Glutamatergic neuron (in vitro differentiated cells): ENCODE measurements around the gene DPH7. TPM values are rescaled to one million over a fixed set of nuclear protein-coding genes. Genes with fewer than 3 reads are reported as not detected.
"Not testable (repeated sequence)": the region's sequence is repeated elsewhere in the genome, so short reads cannot be mapped to it uniquely, and the experiment has no call there.

Experiments used
- DNase-seq: peaks from one replicate; pipeline ENCODE4 v3.0.0; 2022
- H3K27ac Mint-ChIP-seq: one replicate; pipeline ENCODE4 v1.8.0; 2020; ENCODE audit warnings: mild to moderate bottlenecking, mixed read lengths, inconsistent platforms; ENCODE audit not compliant: unreplicated experiment
- H3K27me3 Mint-ChIP-seq: one replicate; pipeline ENCODE4 v1.8.0; 2020; ENCODE audit warnings: mild to moderate bottlenecking, moderate library complexity, mixed read lengths, inconsistent platforms; ENCODE audit not compliant: unreplicated experiment
- H3K36me3 Mint-ChIP-seq: one replicate; pipeline ENCODE4 v1.8.0; 2020; ENCODE audit warnings: mild to moderate bottlenecking, mixed read lengths, inconsistent platforms; ENCODE audit not compliant: unreplicated experiment
- H3K4me1 Mint-ChIP-seq: one replicate; pipeline ENCODE4 v1.8.0; 2020; ENCODE audit warnings: mild to moderate bottlenecking, low read depth, mixed read lengths, inconsistent platforms; ENCODE audit not compliant: unreplicated experiment
- H3K4me3 Mint-ChIP-seq: one replicate; pipeline ENCODE4 v1.8.0; 2020; ENCODE audit warnings: mild to moderate bottlenecking, mixed read lengths, inconsistent platforms; ENCODE audit not compliant: unreplicated experiment
- H3K9me3 Mint-ChIP-seq: one replicate; pipeline ENCODE4 v1.8.0; 2020; ENCODE audit warnings: mild to moderate bottlenecking, moderate library complexity, mixed read lengths, inconsistent platforms; ENCODE audit not compliant: unreplicated experiment
- CTCF ChIP-seq: fragments of 200-600 bp; sonication (generic); IDR thresholded peaks from one replicate; pipeline ENCODE4 v1.5.0; 2021; ENCODE audit not compliant: partially characterized antibody, unreplicated experiment
- total RNA-seq: library from RNA; stranded (reverse); fragmentation: NEBNext Ultra II Directional; extraction: Animal tissue kit (Norgen Biotek cat#: 25700); gene quantifications from one replicate; pipeline ENCODE4 v1.2.1, GENCODE V29; 2021; ENCODE audit not compliant: unreplicated experiment

Gene DPH7
- total RNA-seq, 1 donor from 2014 or later: 64.6 TPM

DNA sequence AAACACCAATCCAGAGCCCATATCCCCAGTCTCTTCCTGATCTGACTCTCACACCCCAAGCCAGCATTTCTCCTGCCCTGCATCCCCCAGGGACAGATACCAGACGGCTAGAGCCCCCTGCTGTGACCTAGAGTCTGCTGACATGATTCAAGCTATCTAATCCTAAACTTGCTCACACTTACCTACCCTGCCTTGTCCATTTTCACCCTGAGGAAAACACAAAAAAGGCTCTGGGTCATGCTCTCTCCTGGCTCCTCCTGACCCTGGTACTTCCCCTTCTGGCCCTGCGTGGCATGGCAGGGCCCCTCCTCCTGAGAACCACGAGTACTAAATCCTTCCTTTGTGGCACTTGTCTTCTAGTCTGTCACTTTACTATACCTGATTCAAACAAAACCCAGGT, 23.9 kb upstream of the DPH7 start:
- H3K9me3 Mint-ChIP-seq: no peaks in the 10 kb centered on the region
- peaks cover 13% of the 10 kb centered on the region for H3K27me3 Mint-ChIP-seq
- H3K36me3 Mint-ChIP-seq: no peaks in the 10 kb centered on the region
- DNase-seq: no peak
- H3K4me1 Mint-ChIP-seq: peaks cover 13% of the 10 kb centered on the region
- H3K4me3 Mint-ChIP-seq: peak overlapping the region; percentile 12
- peak overlapping the region; percentile 7 for H3K27ac Mint-ChIP-seq
- no peak for TF ChIP-seq CTCF

GRCh38 chr9:137598943-137599342, 20.2 kb upstream of the DPH7 start:
- DNase-seq: no peak
- Mint-ChIP-seq H3K4me1 (peaks cover 6% of the 10 kb centered on the region), H3K36me3 (no peaks in the 10 kb centered on the region), H3K4me3 (no peak overlapping the region), H3K9me3 (no peaks in the 10 kb centered on the region), H3K27ac (no peak overlapping the region), H3K27me3 (peaks cover 9% of the 10 kb centered on the region)
- no peak for TF ChIP-seq CTCF

- not testable (repeated sequence) for H3K9me3 Mint-ChIP-seq, H3K27me3 Mint-ChIP-seq, H3K36me3 Mint-ChIP-seq, H3K4me3 Mint-ChIP-seq, DNase-seq, H3K4me1 Mint-ChIP-seq, H3K27ac Mint-ChIP-seq
Measured at GRCh38 chr9:137596577-137596976, 17.9 kb upstream of the DPH7 start.

DNA sequence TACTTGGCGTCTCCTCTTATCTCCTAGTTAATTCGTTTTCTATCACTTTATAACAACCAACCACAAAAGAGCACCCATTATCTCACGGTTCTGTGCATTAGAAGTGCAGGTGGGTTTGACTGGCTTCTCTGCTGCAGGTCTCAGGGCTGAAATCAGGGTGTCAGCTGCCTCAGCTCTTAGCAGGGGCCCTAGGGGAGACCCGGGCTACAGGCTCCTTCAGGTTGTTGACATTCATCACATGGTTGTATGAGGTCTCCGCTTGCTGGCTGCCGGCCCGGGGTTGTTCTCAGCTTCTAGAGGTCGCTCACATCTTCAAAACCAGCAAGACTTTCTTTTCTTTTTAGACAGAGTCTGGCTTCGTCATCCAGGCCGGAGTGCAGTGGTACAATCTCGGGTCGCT, 14.5 kb upstream of the DPH7 start:
- DNase-seq: no peak
- Mint-ChIP-seq H3K27ac (no peak overlapping the region), H3K27me3 (peaks cover 2% of the 10 kb centered on the region), H3K4me1 (peaks cover 3% of the 10 kb centered on the region), H3K9me3 (peaks cover 5% of the 10 kb centered on the region), H3K36me3 (no peaks in the 10 kb centered on the region), H3K4me3 (peak overlapping the region; percentile 14)
- TF ChIP-seq CTCF: no peak

DNA sequence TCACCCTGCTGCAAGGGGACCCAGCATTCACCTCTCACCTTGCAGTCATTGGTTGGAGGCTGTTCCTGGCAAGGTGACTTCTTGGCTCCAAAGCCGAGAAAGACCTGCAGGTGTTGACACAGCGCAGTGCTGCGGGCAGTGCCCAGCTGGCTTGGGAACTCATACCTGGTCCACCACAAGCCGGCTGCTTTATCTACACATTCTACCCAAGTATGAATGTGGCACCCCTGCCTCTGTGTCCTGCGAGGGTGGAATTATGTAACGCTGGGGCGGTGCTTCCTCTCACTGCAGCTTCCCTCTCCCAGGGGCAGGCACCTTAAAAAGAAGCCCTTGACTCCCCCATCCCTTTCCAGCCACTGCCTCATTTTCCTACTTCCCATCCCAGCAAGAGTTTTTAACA, 14.0 kb upstream of the DPH7 start:
- no peaks in the 10 kb centered on the region for H3K36me3 Mint-ChIP-seq
- H3K4me1 Mint-ChIP-seq: peaks cover 3% of the 10 kb centered on the region
- peak overlapping the region; percentile 14 for H3K4me3 Mint-ChIP-seq
- no peak for TF ChIP-seq CTCF
- no peak for DNase-seq
- peaks cover 1% of the 10 kb centered on the region for H3K27me3 Mint-ChIP-seq
- no peak overlapping the region for H3K27ac Mint-ChIP-seq
- peaks cover 5% of the 10 kb centered on the region for H3K9me3 Mint-ChIP-seq
